IMR-90 (cell line): Measurements from ENCODE around the gene RAB3C. TPM values are rescaled to one million over a fixed set of nuclear protein-coding genes. Genes with fewer than 3 reads are reported as not detected.

Experiments
- ATAC-seq: fragments of 200-7000 bp; cut with Tn5 transposase; 2 replicates; pipeline ENCODE4 v1.9.1; 2020; ENCODE audit warnings: low read depth, mild to moderate bottlenecking, moderate library complexity
- BruUV-seq: library from RNA; stranded (reverse); fragments of 400-500 nt; replicated peaks from 2 replicates; lab custom pipeline; 2021; lab: Mats Ljungman, UMichigan
- CTCF ChIA-PET: fragments of 300-600 bp; formaldehyde crosslinking; extraction: SDS; loops from one replicate; lab custom pipeline; 2021; ENCODE audit warnings: antibody characterized with exemption; lab: Yijun Ruan, JAX
- POLR2A ChIA-PET: fragments of 300-600 bp; sonication (Branson Sonifier 250); formaldehyde crosslinking; loops from one replicate; lab custom pipeline; 2022; ENCODE audit warnings: antibody characterized with exemption; ENCODE audit not compliant: unreplicated experiment; lab: Charles Lee
- DNase-seq: peaks from one replicate; pipeline ENCODE4 v3.0.0; 2013
- H2AFZ ChIP-seq: replicated peaks from 2 replicates; pipeline ENCODE3; 2013; ENCODE audit warnings: low read length, mild to moderate bottlenecking; ENCODE audit not compliant: poor library complexity
- H2AK5ac ChIP-seq: 2 replicates; pipeline ENCODE4 v1.6.1; 2013; ENCODE audit warnings: low read depth, low read length, inconsistent platforms
- H2AK9ac ChIP-seq: replicated peaks from 2 replicates; pipeline ENCODE3; 2013; ENCODE audit warnings: mild to moderate bottlenecking, low read depth, low read length, moderate library complexity; ENCODE audit not compliant: poor library complexity
- H2BK120ac ChIP-seq: 2 replicates; pipeline ENCODE4 v1.6.1; 2013; ENCODE audit warnings: low read depth, low read length, inconsistent platforms
- H2BK15ac ChIP-seq: 3 replicates; pipeline ENCODE4 v1.6.1; 2013; ENCODE audit warnings: low read depth, low read length, inconsistent platforms
- H2BK20ac ChIP-seq: 2 replicates; pipeline ENCODE4 v1.6.1; 2013; ENCODE audit warnings: low read depth, mild to moderate bottlenecking, inconsistent platforms, low read length, moderate library complexity
- H2BK5ac ChIP-seq: 2 replicates; pipeline ENCODE4 v1.6.1; 2013; ENCODE audit warnings: mild to moderate bottlenecking, low read depth, low read length, inconsistent platforms; ENCODE audit not compliant: poor library complexity, severe bottlenecking
- H3K14ac ChIP-seq: replicated peaks from 2 replicates; pipeline ENCODE4 v1.6.1; 2013; ENCODE audit warnings: low read depth, low read length, inconsistent platforms
- H3K18ac ChIP-seq: 2 replicates; pipeline ENCODE4 v1.6.1; 2013; ENCODE audit warnings: low read depth, low read length, control low read depth
- H3K23ac ChIP-seq: 2 replicates; pipeline ENCODE4 v1.6.1; 2013; ENCODE audit warnings: low read depth, low read length, inconsistent platforms
- H3K27ac ChIP-seq: 2 replicates; pipeline ENCODE4 v1.5.1; 2013; ENCODE audit warnings: mild to moderate bottlenecking, control low read depth, low read length; ENCODE audit not compliant: insufficient read depth
- H3K27me3 ChIP-seq: 2 replicates; pipeline ENCODE4 v1.6.1; 2013; ENCODE audit warnings: low read length; ENCODE audit not compliant: control insufficient read depth, insufficient read depth
- H3K36me3 ChIP-seq: 2 replicates; pipeline ENCODE4 v1.6.1; 2013; ENCODE audit warnings: low read length, mixed read lengths; ENCODE audit not compliant: control insufficient read depth, insufficient read depth
- H3K4ac ChIP-seq: 2 replicates; pipeline ENCODE4 v1.6.1; 2013; ENCODE audit warnings: low read depth, low read length, inconsistent platforms
- H3K4me1 ChIP-seq: 2 replicates; pipeline ENCODE4 v1.6.1; 2013; ENCODE audit warnings: low read length, mixed read lengths; ENCODE audit not compliant: control insufficient read depth, insufficient read depth
- H3K4me2 ChIP-seq: 2 replicates; pipeline ENCODE4 v1.6.1; 2013; ENCODE audit warnings: low read depth, mild to moderate bottlenecking, control low read depth, low read length, moderate library complexity
- H3K4me3 ChIP-seq: 2 replicates; pipeline ENCODE4 v1.5.1; 2013; ENCODE audit warnings: low read depth, mild to moderate bottlenecking, control low read depth, low read length, moderate library complexity; ENCODE audit not compliant: insufficient read depth
- H3K56ac ChIP-seq: 2 replicates; pipeline ENCODE4 v1.6.1; 2013; ENCODE audit warnings: low read length, inconsistent platforms; ENCODE audit not compliant: insufficient read depth; ENCODE audit errors: extremely low read depth
- H3K79me1 ChIP-seq, 2 experiments: 2 replicates each; pipeline ENCODE4 v1.6.1; 2013; ENCODE audit warnings: low read length in 2 of 2, inconsistent platforms in 1 of 2, low read depth in 1 of 2
- H3K9ac ChIP-seq: 2 replicates; pipeline ENCODE4 v1.6.1; 2013; ENCODE audit warnings: low read depth, low read length, control low read depth
- H3K9me1 ChIP-seq: 2 replicates; pipeline ENCODE4 v1.6.1; 2013; ENCODE audit warnings: low read length, inconsistent platforms; ENCODE audit not compliant: insufficient read depth
- H3K9me3 ChIP-seq: 2 replicates; pipeline ENCODE4 v1.6.1; 2013; ENCODE audit warnings: low read length; ENCODE audit not compliant: control insufficient read depth, insufficient read depth
- H4K20me1 ChIP-seq: 2 replicates; pipeline ENCODE4 v1.6.1; 2013; ENCODE audit warnings: low read length, inconsistent platforms; ENCODE audit not compliant: insufficient read depth
- H4K5ac ChIP-seq: 2 replicates; pipeline ENCODE4 v1.6.1; 2013; ENCODE audit warnings: mild to moderate bottlenecking, low read depth, low read length, control low read depth
- H4K8ac ChIP-seq, 2 experiments: 2 replicates each; pipeline ENCODE4 v1.6.1; 2013; ENCODE audit warnings: low read depth in 2 of 2, low read length in 2 of 2, control low read depth in 1 of 2, inconsistent platforms in 1 of 2
- H4K91ac ChIP-seq: 2 replicates; pipeline ENCODE4 v1.6.1; 2013; ENCODE audit warnings: low read depth, low read length, inconsistent platforms; ENCODE audit not compliant: insufficient read depth
- BHLHE40 ChIP-seq: fragments of 150-350 bp; IDR thresholded peaks from 2 replicates; pipeline ENCODE4 v1.6.1; 2016; ENCODE audit warnings: mild to moderate bottlenecking, low read depth, low read length
- CEBPB ChIP-seq: IDR thresholded peaks from 2 replicates; pipeline ENCODE4 v1.6.1; 2012; ENCODE audit warnings: low read depth, low read length, improper control_type of control experiment
- CHD1 ChIP-seq: IDR thresholded peaks from 2 replicates; pipeline ENCODE4 v1.6.1; 2012; ENCODE audit warnings: low read depth, low read length, improper control_type of control experiment
- CTCF ChIP-seq: conservative IDR thresholded peaks from 2 replicates; pipeline ENCODE4 v1.5.1; 2012; ENCODE audit warnings: mild to moderate bottlenecking, low read depth, low read length, improper control_type of control experiment
- ELK1 ChIP-seq: fragments of 150-350 bp; IDR thresholded peaks from 2 replicates; pipeline ENCODE4 v1.6.1; 2016; ENCODE audit warnings: low read depth, mild to moderate bottlenecking, low read length, moderate library complexity, borderline replicate concordance
- FOS ChIP-seq: fragments of 150-350 bp; IDR thresholded peaks from 2 replicates; pipeline ENCODE4 v1.6.1; 2016; ENCODE audit warnings: low read depth, low read length
- MAFK ChIP-seq: IDR thresholded peaks from 2 replicates; pipeline ENCODE4 v1.6.1; 2012; ENCODE audit warnings: low read depth, low read length, improper control_type of control experiment
- MAZ ChIP-seq: IDR thresholded peaks from 2 replicates; pipeline ENCODE4 v1.6.1; 2012; ENCODE audit warnings: low read depth, mild to moderate bottlenecking, low read length, improper control_type of control experiment, moderate library complexity, borderline replicate concordance
- MXI1 ChIP-seq: IDR thresholded peaks from 2 replicates; pipeline ENCODE4 v1.6.1; 2012; ENCODE audit warnings: low read depth, mild to moderate bottlenecking, low read length, moderate library complexity, borderline replicate concordance
- NFE2L2 ChIP-seq: fragments of 150-350 bp; IDR thresholded peaks from 2 replicates; pipeline ENCODE4 v1.6.1; 2016; ENCODE audit warnings: low read depth, mild to moderate bottlenecking, low read length
- POLR2A ChIP-seq: IDR thresholded peaks from 2 replicates; pipeline ENCODE4 v1.6.1; 2012; ENCODE audit warnings: mild to moderate bottlenecking, low read depth, low read length
- RAD21 ChIP-seq: IDR thresholded peaks from 2 replicates; pipeline ENCODE4 v1.6.1; 2012; ENCODE audit warnings: low read length, improper control_type of control experiment
- RCOR1 ChIP-seq: IDR thresholded peaks from 2 replicates; pipeline ENCODE4 v1.6.1; 2012; ENCODE audit warnings: mild to moderate bottlenecking, low read length, improper control_type of control experiment; ENCODE audit not compliant: insufficient replicate concordance
- RFX5 ChIP-seq: IDR thresholded peaks from 2 replicates; pipeline ENCODE4 v1.8.0; 2012; ENCODE audit warnings: low read depth, mild to moderate bottlenecking, low read length, moderate library complexity
- SMC3 ChIP-seq: fragments of 150-350 bp; IDR thresholded peaks from 2 replicates; pipeline ENCODE4 v1.6.1; 2016; ENCODE audit warnings: low read depth, mild to moderate bottlenecking, antibody characterized with exemption, low read length, moderate library complexity
- USF2 ChIP-seq: fragments of 150-350 bp; IDR thresholded peaks from 2 replicates; pipeline ENCODE4 v1.6.1; 2017; ENCODE audit warnings: mild to moderate bottlenecking, antibody characterized with exemption, low read length, low read depth
- WGBS, 2 experiments: methylation state at CpG; one replicate each; pipeline versions ENCODE4 v1.1.5 to v1.1.7; 2013; ENCODE audit warnings: missing lambda C conversion rate in 2 of 2; ENCODE audit not compliant: insufficient read length in 1 of 2; ENCODE audit errors: extremely low coverage in 2 of 2; 5-methylcytosine and 5-hydroxymethylcytosine counted together
- dilution Hi-C: fragments of 300-500 bp; cut with HindIII; formaldehyde crosslinking; loops from one replicate; pipeline ENCODE4 v1.14.3; 2018; ENCODE audit warnings: low sequenced_read_pairs; ENCODE audit not compliant: unreplicated experiment
- in situ Hi-C: fragments of 300-500 bp; cut with MboI; formaldehyde crosslinking; loops from 3 replicates; pipeline ENCODE4 v1.14.3; 2019; ENCODE audit warnings: low sequenced_read_pairs, inconsistent platforms, mixed read lengths
- intact Hi-C: fragments of 100-400 bp; cut with micrococcal nuclease; formaldehyde crosslinking; loops from 2 replicates; pipeline ENCODE4 v1.10.0; 2022
- polyA plus RNA-seq, 3 experiments: library from polyadenylated mRNA; depleted of rRNA; stranded (reverse); fragments of >200 nt; gene quantifications; 2 replicates each; pipeline ENCODE4 v1.2.3, GENCODE V29; 2012; ENCODE audit warnings: low replicate concordance in 1 of 3
- total RNA-seq: library from RNA; depleted of rRNA; stranded (reverse); fragments of >200 nt; gene quantifications from 2 replicates; pipeline ENCODE4 v1.2.3, GENCODE V29; 2012

RAB3C gene
- total and polyA plus RNA-seq, 2 of the 4 experiments (the other 2 are of a cell fraction), result not detected

- Histone ChIP-seq H3K18ac (no peak overlapping the region), H3K23ac (no peak overlapping the region), H2AFZ (no peak overlapping the region), H2BK120ac (no peak overlapping the region), H4K91ac (no peak overlapping the region), H3K9me3 (no peaks in the 10 kb centered on the region), H3K4me1 (no peaks in the 10 kb centered on the region), H3K4me2 (no peak overlapping the region), H2BK5ac (no peak overlapping the region), H4K5ac (no peak overlapping the region), H3K9ac (no peak overlapping the region), H2BK15ac (no peak overlapping the region), H3K4me3 (no peak overlapping the region), H3K27ac (no peak overlapping the region), H4K8ac (no peak overlapping the region), H3K36me3 (no peaks in the 10 kb centered on the region), H3K14ac (no peak overlapping the region), H3K79me1 (no peaks in the 10 kb centered on the region), H3K4ac (no peak overlapping the region), H3K56ac (no peak overlapping the region), H3K27me3 (no peaks in the 10 kb centered on the region), H2BK20ac (no peak overlapping the region), H2AK9ac (no peak overlapping the region), H2AK5ac (no peak overlapping the region), H4K20me1 (no peaks in the 10 kb centered on the region), H3K9me1 (no peaks in the 10 kb centered on the region)
- no TSS peak for BruUV-seq
- DNase-seq (no peak), ATAC-seq (no peak)
- in situ Hi-C loops, result no loop called here
- WGBS, 2 experiments, result no CpG with 5 or more reads among the region's 1 CpG
- TF ChIP-seq RFX5, result no peak
- TF ChIP-seq FOS, result no peak
- no peak for TF ChIP-seq SMC3
- TF ChIP-seq ELK1, result no peak
- TF ChIP-seq NFE2L2, result no peak
- TF ChIP-seq RCOR1, result no peak
- TF ChIP-seq RAD21, result no peak
- no peak for TF ChIP-seq MAFK
- no peak for TF ChIP-seq POLR2A
- TF ChIP-seq MAZ, result no peak
- no peak for TF ChIP-seq CTCF
- no peak for TF ChIP-seq MXI1
- no peak for TF ChIP-seq CEBPB
- no peak for TF ChIP-seq USF2
- TF ChIP-seq CHD1, result no peak
- no peak for TF ChIP-seq BHLHE40
- dilution Hi-C loops, result no loop called here
- CTCF ChIA-PET, result no interaction called here
- POLR2A ChIA-PET, result no interaction called here
- intact Hi-C loops, result no loop called here
Measured at GRCh38 chr5:58708456-58708855, 125.6 kb downstream of the RAB3C start.
